ENCODE data around the gene UNC5A.

DNA sequence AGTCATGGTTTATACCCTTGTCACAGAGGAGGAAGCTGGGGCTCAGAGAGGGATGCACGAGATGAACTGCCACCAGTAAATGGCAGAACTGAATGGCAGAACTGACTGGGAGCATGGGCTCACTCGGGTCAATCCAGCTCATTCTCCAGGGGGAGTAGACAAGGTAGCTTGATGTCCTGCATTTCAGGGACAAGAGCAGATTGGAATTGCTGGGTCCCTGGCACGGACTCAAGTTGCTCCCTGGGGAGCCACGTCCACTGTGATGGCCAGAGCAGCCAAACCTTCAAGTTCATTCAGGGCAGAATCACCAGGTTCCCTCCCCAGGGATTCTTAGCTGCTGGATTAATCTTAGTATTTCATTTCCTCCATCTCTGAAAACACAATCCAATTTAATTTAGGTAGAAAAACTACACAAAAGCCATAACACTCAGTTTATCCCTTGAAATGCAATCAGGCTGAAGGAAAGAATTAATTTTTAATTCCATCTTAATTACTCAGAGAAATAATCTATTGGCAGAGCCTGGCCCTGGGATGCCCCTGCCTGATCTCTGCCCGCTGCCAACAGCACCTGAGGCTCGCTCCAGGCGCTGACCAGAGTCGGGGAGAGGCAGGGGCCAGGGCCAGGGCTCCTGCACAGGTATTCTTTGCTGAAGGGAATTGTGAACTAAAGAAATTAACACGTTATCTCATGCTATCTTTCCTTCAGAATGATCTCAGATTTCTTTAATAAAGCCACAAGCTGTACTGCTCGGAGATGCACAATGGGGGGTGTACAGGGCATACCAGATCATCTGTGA lies 42.0 kb upstream of the UNC5A start:
- TF ChIP-seq, protein P1, sequence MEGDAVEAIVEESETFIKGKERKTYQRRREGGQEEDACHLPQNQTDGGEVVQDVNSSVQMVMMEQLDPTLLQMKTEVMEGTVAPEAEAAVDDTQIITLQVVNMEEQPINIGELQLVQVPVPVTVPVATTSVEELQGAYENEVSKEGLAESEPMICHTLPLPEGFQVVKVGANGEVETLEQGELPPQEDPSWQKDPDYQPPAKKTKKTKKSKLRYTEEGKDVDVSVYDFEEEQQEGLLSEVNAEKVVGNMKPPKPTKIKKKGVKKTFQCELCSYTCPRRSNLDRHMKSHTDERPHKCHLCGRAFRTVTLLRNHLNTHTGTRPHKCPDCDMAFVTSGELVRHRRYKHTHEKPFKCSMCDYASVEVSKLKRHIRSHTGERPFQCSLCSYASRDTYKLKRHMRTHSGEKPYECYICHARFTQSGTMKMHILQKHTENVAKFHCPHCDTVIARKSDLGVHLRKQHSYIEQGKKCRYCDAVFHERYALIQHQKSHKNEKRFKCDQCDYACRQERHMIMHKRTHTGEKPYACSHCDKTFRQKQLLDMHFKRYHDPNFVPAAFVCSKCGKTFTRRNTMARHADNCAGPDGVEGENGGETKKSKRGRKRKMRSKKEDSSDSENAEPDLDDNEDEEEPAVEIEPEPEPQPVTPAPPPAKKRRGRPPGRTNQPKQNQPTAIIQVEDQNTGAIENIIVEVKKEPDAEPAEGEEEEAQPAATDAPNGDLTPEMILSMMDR (IDR thresholded peaks at IDR 0.05) = no peak
- TF ChIP-seq POLR2A (IDR thresholded peaks at IDR 0.05) = no peak

Data from uterus (tissue), 2 donors.